Breast epithelium (tissue), 3 donors: Measurements from ENCODE around the gene FBXL15.

Source experiments
- CTCF ChIP-seq, 3 donors: fragments of 450-650 bp; IDR thresholded peaks; one replicate each; pipeline ENCODE4 v1.5.1; 2016 to 2017; ENCODE audit warnings: antibody characterized with exemption in 3 of 3, mild to moderate bottlenecking in 3 of 3, moderate library complexity in 3 of 3
- POLR2A ChIP-seq: fragments of 450-650 bp; IDR thresholded peaks from one replicate; pipeline ENCODE4 v1.6.1; 2016; ENCODE audit warnings: antibody characterized with exemption, mild to moderate bottlenecking, moderate library complexity
- POLR2AphosphoS5 ChIP-seq, 3 donors: sonication (generic); formaldehyde crosslinking; IDR thresholded peaks; one replicate each; pipeline ENCODE4 v1.6.1; 2017; ENCODE audit warnings: antibody characterized with exemption in 3 of 3

- no peak for TF ChIP-seq POLR2A
- peak; percentile 41 to 75 (median 72) for TF ChIP-seq CTCF (IDR thresholded peaks at IDR 0.05)
- TF ChIP-seq POLR2AphosphoS5 (IDR thresholded peaks at IDR 0.05): peak in 1 of 3 donors; percentile 76
These were observed 2.0 kb downstream of the FBXL15 start for GRCh38 chr10:102422545-102423129.
